GM12878 (cell line): ENCODE data around the gene DNAH8. TPM values are rescaled to one million over a fixed set of nuclear protein-coding genes. Genes with fewer than 3 reads are reported as not detected.

Experiments used
- ATAC-seq: fragments of 200-7000 bp; cut with Tn5 transposase; 3 replicates; pipeline ENCODE4 v1.9.1; 2020; ENCODE audit warnings: mild to moderate bottlenecking, moderate library complexity
- BruUV-seq: library from RNA; stranded (reverse); fragments of 400-500 nt; replicated peaks from 2 replicates; lab custom pipeline; 2021; lab: Mats Ljungman, UMichigan
- CTCF ChIA-PET: fragments of 300-600 bp; sonication (Branson Sonifier 250); formaldehyde crosslinking; extraction: SDS; loops from one replicate; lab custom pipeline; 2021; ENCODE audit warnings: inconsistent platforms; lab: Yijun Ruan, JAX
- POLR2A ChIA-PET: fragments of 350-600 bp; formaldehyde crosslinking; extraction: SDS; loops from one replicate; lab custom pipeline; 2021; ENCODE audit warnings: inconsistent platforms; lab: Charles Lee
- RAD21 ChIA-PET: fragments of 300-600 bp; sonication (Branson Sonifier 250); formaldehyde crosslinking; loops from one replicate; lab custom pipeline; 2023; ENCODE audit warnings: antibody characterized with exemption; ENCODE audit not compliant: unreplicated experiment; lab: Charles Lee
- SMC1A ChIA-PET: fragments of 300-600 bp; sonication (Branson Sonifier 250); formaldehyde crosslinking; loops from one replicate; lab custom pipeline; 2023; ENCODE audit not compliant: unreplicated experiment, uncharacterized antibody; lab: Charles Lee
- DNase-seq: peaks from one replicate; pipeline ENCODE4 v3.0.0-alpha.2; 2011; ENCODE audit warnings: low read depth, low spot score
- FAIRE-seq: peaks from 3 replicates; lab custom pipeline; 2011; peaks lifted over from hg19 to GRCh38; lab: Jason Lieb, UNC
- H2AFZ ChIP-seq: 2 replicates; pipeline ENCODE4 v1.6.0; 2011; ENCODE audit warnings: low read depth, low read length, control low read depth; ENCODE audit not compliant: control insufficient read depth
- H3K27ac ChIP-seq: 2 replicates; pipeline ENCODE4 v1.5.1; 2011; ENCODE audit warnings: control low read depth; ENCODE audit not compliant: control insufficient read depth, insufficient read depth
- H3K27me3 ChIP-seq, 2 experiments: replicated peaks in 1 of 2; 2 replicates each; pipeline versions ENCODE4 v1.6.0 to v1.6.1; 2011; ENCODE audit warnings: low read length in 1 of 2; ENCODE audit not compliant: control insufficient read depth in 2 of 2, insufficient read depth in 2 of 2
- H3K36me3 ChIP-seq, 2 experiments: 2 replicates each; pipeline ENCODE4 v1.5.1; 2011; ENCODE audit warnings: low read length in 1 of 2; ENCODE audit not compliant: control insufficient read depth in 2 of 2, insufficient read depth in 2 of 2
- H3K4me1 ChIP-seq: 2 replicates; pipeline ENCODE4 v1.6.1; 2011; ENCODE audit warnings: mild to moderate bottlenecking, low read length, moderate library complexity, mixed read lengths; ENCODE audit not compliant: control insufficient read depth, insufficient read depth
- H3K4me2 ChIP-seq: 2 replicates; pipeline ENCODE4 v1.6.0; 2011; ENCODE audit warnings: control low read depth; ENCODE audit not compliant: control insufficient read depth, insufficient read depth
- H3K4me3 ChIP-seq: fragments of 200-600 bp; sonication (generic); 2 replicates; pipeline ENCODE4 v1.5.1; 2016
- H3K79me2 ChIP-seq: 2 replicates; pipeline ENCODE4 v1.6.0; 2011; ENCODE audit warnings: low read length; ENCODE audit not compliant: control insufficient read depth, insufficient read depth
- H3K9ac ChIP-seq: 2 replicates; pipeline ENCODE4 v1.8.0; 2011; ENCODE audit warnings: low read length, control low read depth, mixed read lengths; ENCODE audit not compliant: control insufficient read depth, insufficient read depth
- H3K9me3 ChIP-seq: replicated peaks from 3 replicates; pipeline ENCODE4 v1.5.1; 2011; ENCODE audit warnings: mild to moderate bottlenecking, low read length; ENCODE audit not compliant: control insufficient read depth, insufficient read depth
- H4K20me1 ChIP-seq: 2 replicates; pipeline ENCODE4 v1.6.0; 2011; ENCODE audit not compliant: control insufficient read depth, insufficient read depth
- BACH1 ChIP-seq: fragments of 450-650 bp; IDR thresholded peaks from 2 replicates; pipeline ENCODE4 v1.6.1; 2017; ENCODE audit warnings: mild to moderate bottlenecking, borderline replicate concordance
- BCL11A ChIP-seq: IDR thresholded peaks from 2 replicates; pipeline ENCODE4 v1.6.1; 2011; ENCODE audit warnings: low read depth, low read length
- CHD2 ChIP-seq: IDR thresholded peaks from 2 replicates; pipeline ENCODE4 v1.6.1; 2011; ENCODE audit warnings: low read depth, low read length, improper control_type of control experiment, borderline replicate concordance
- FOXK2 ChIP-seq: fragments of 450-650 bp; IDR thresholded peaks from 2 replicates; pipeline ENCODE4 v1.6.1; 2017; ENCODE audit warnings: mild to moderate bottlenecking, moderate library complexity
- GATAD2B ChIP-seq: fragments of 450-650 bp; conservative IDR thresholded peaks from 2 replicates; pipeline ENCODE4 v1.6.1; 2017; ENCODE audit warnings: low read depth, mild to moderate bottlenecking, moderate library complexity
- NBN ChIP-seq: fragments of 450-650 bp; IDR thresholded peaks from 2 replicates; pipeline ENCODE4 v1.6.1; 2016
- TCF3 ChIP-seq: IDR thresholded peaks from 2 replicates; pipeline ENCODE4 v1.6.1; 2012; ENCODE audit warnings: low read depth, mild to moderate bottlenecking, low read length, borderline replicate concordance; ENCODE audit not compliant: insufficient read depth
- TCF7 ChIP-seq: IDR thresholded peaks from 2 replicates; pipeline ENCODE4 v1.6.1; 2014; ENCODE audit warnings: antibody characterized with exemption, borderline replicate concordance
- WGBS: methylation state at CpG from one replicate; pipeline ENCODE4 v1.1.6; 2016; ENCODE audit warnings: low lambda C conversion rate; ENCODE audit not compliant: insufficient replicate concordance, insufficient coverage; ENCODE audit errors: missing lambda C conversion rate; 5-methylcytosine and 5-hydroxymethylcytosine counted together
- in situ Hi-C: fragments of 300-500 bp; cut with MboI; formaldehyde crosslinking; loops from 9 replicates; pipeline ENCODE4 v1.14.3; 2018; ENCODE audit warnings: mixed read lengths
- intact Hi-C: fragments of 100-400 bp; cut with micrococcal nuclease; formaldehyde crosslinking; loops from one replicate; pipeline ENCODE4 v1.14.2; 2022; ENCODE audit not compliant: unreplicated experiment
- polyA plus RNA-seq, 11 experiments: library from polyadenylated mRNA; depleted of rRNA in 4 of 11; unstranded in 6 of 11; stranded (reverse) in 5 of 11; fragments of >200 nt; fragmentation: Nextera tagmentation in 4 of 11; fragmentation: Illumina TruSeq in 1 of 11; extraction: Ambion mirVana in 4 of 11; extraction: Trizol in 1 of 11; gene quantifications; 1 replicate in 1 of 11; 2 replicates in 10 of 11; pipeline versions ENCODE4 v1.2.1 to v1.2.3, GENCODE V29; 2011 to 2016; ENCODE audit warnings: inconsistent platforms in 2 of 11, missing spikeins in 2 of 11, low read depth in 1 of 11
- total RNA-seq, 4 experiments: library from RNA; depleted of rRNA in 3 of 4; stranded (reverse); fragments of >200 nt in 3 of 4; fragmentation: Illumina TruSeq in 1 of 4; extraction: Trizol in 1 of 4; gene quantifications; 2 replicates each; pipeline versions ENCODE4 v1.2.1 to v1.2.3, GENCODE V29; 2013 to 2021
- TF ChIP-seq, protein P1 (sequence below), 3 experiments: IDR thresholded peaks in 2 of 3; conservative IDR thresholded peaks in 1 of 3; 2 replicates each; pipeline ENCODE4 v1.5.1; 2011; ENCODE audit warnings: low read depth in 3 of 3, low read length in 3 of 3, mild to moderate bottlenecking in 3 of 3, control low read depth in 2 of 3, moderate library complexity in 2 of 3, inconsistent platforms in 1 of 3, mixed read lengths in 1 of 3; ENCODE audit not compliant: control insufficient read depth in 2 of 3, insufficient read depth in 1 of 3; ENCODE audit errors: extremely low read depth in 1 of 3

Gene DNAH8
- total and polyA plus RNA-seq, 10 of the 15 experiments (the other 5 are each of a cell fraction or from before 2014, with no cell fraction given), result 0.02 to 0.34 (median 0.10) TPM; not detected in 3

DNA sequence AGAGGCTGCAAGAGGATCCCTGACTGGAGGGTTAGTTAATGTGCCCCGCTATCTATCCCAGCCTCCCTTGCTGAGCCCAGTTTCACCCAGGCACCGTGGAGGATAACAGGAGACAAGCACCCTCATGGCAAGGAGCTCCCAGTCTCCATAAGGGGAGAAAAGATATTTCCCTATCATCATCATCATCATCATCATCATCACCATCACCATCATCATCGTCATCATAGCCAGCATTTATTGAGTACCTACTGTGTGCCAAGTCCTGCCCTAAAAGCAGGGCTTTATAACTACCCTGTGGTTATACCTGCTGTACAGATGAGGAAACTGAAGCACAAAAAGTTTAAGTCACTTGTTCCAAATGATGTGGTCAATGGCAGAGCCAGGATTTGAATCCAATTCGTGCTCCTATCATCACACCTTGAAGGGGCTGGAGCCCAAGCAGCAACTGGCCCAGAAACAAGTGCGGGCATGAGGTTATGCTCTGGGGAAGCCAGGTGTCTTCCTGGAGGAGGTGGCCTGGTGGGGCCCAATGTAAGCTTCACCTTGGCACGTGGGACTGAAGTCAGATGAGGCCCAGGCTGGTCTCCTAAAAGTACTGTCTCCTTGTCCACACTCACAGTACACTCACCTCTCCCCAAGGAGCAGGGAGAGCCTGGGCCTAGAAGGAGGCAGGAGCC is 343.5 kb downstream of the DNAH8 start:
- H4K20me1 ChIP-seq, result no peaks in the 10 kb centered on the region
- in situ Hi-C loops, result no loop called here
- ChIA-PET RAD21 (no interaction called here), POLR2A (no interaction called here)
- no peaks in the 10 kb centered on the region for H3K9me3 ChIP-seq
- TF ChIP-seq BACH1, result no peak
- TF ChIP-seq CHD2, result no peak
- no peak for TF ChIP-seq NBN
- TF ChIP-seq, protein P1, sequence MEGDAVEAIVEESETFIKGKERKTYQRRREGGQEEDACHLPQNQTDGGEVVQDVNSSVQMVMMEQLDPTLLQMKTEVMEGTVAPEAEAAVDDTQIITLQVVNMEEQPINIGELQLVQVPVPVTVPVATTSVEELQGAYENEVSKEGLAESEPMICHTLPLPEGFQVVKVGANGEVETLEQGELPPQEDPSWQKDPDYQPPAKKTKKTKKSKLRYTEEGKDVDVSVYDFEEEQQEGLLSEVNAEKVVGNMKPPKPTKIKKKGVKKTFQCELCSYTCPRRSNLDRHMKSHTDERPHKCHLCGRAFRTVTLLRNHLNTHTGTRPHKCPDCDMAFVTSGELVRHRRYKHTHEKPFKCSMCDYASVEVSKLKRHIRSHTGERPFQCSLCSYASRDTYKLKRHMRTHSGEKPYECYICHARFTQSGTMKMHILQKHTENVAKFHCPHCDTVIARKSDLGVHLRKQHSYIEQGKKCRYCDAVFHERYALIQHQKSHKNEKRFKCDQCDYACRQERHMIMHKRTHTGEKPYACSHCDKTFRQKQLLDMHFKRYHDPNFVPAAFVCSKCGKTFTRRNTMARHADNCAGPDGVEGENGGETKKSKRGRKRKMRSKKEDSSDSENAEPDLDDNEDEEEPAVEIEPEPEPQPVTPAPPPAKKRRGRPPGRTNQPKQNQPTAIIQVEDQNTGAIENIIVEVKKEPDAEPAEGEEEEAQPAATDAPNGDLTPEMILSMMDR (IDR thresholded peaks at IDR 0.05 in 2 of 3, conservative IDR thresholded peaks at IDR 0.05 in 1 of 3; ENCODE audit: control insufficient read depth in 2 of 3, extremely low read depth in 1 of 3, insufficient read depth in 1 of 3, low read depth in 3 of 3, low read length in 3 of 3), result no peak
- TF ChIP-seq TCF3, result no peak
- no peak for TF ChIP-seq BCL11A
- TF ChIP-seq GATAD2B, result no peak
- no peak for TF ChIP-seq FOXK2
- no peak for TF ChIP-seq TCF7
- TF ChIP-seq, all 136 proteins: peak for 0
- no peak overlapping the region for H3K9ac ChIP-seq
- H3K27ac ChIP-seq, result no peak overlapping the region
- ATAC-seq (no peak), DNase-seq (no peak), FAIRE-seq (no peak)
- intact Hi-C loops, result no loop called here
- no peak overlapping the region for H2AFZ ChIP-seq
- H3K79me2 ChIP-seq, result no peaks in the 10 kb centered on the region
- WGBS, result 19% methylated on average over 6 of the region's 6 CpGs
- no peaks in the 10 kb centered on the region for H3K36me3 ChIP-seq
- no peaks in the 10 kb centered on the region for H3K4me1 ChIP-seq
- ChIA-PET SMC1A (no interaction called here), CTCF (no interaction called here)
- peaks cover 0 to 4% of the 10 kb centered on the region in 2 experiments; a peak in 3 of 4 replicates for H3K27me3 ChIP-seq
- H3K4me3 ChIP-seq, result no peak overlapping the region
- no peak overlapping the region for H3K4me2 ChIP-seq
- no TSS peak for BruUV-seq
